Right lobe of liver (tissue), 4 donors: ENCODE measurements around the gene HNRNPC.

Source experiments
- POLR2A ChIP-seq: fragments of 450-650 bp; IDR thresholded peaks from one replicate; pipeline ENCODE4 v1.6.1; 2017; ENCODE audit warnings: antibody characterized with exemption, mild to moderate bottlenecking
- TF ChIP-seq, protein P1 (sequence below), 4 donors: fragments of 200-600 bp in 3 of 4; fragments of 450-650 bp in 1 of 4; IDR thresholded peaks; one replicate each; pipeline versions ENCODE4 v1.5.1 to v1.8.0; 2016 to 2022; ENCODE audit warnings: antibody characterized with exemption in 4 of 4, mild to moderate bottlenecking in 2 of 4
- donor health status: DM: no; HTN: no; CAD: no.
- donor health status: DM: no; HTN: no; CAD: no.
- donor health status: DM: no; HTN: yes; CAD: no.

DNA sequence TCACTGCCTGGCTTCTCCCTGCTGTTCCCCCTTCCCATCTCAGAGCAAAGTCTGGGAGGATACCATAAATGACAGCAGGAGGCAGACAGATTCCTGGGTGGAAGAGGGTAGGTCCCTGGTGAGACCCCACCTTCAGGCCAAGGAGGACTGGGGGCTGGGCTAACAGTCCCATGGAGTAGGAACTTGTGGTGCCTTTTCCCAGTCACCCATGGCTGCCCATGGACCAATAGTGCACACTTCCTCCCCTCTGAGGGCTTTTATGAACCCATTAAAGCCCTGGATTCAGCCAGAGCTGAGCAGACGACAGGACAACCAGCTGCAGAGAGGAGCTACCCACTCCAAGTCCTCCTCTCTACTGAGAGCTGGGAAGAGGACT lies 76.8 kb downstream of the HNRNPC start:
- TF ChIP-seq POLR2A: no peak
- TF ChIP-seq, protein P1, sequence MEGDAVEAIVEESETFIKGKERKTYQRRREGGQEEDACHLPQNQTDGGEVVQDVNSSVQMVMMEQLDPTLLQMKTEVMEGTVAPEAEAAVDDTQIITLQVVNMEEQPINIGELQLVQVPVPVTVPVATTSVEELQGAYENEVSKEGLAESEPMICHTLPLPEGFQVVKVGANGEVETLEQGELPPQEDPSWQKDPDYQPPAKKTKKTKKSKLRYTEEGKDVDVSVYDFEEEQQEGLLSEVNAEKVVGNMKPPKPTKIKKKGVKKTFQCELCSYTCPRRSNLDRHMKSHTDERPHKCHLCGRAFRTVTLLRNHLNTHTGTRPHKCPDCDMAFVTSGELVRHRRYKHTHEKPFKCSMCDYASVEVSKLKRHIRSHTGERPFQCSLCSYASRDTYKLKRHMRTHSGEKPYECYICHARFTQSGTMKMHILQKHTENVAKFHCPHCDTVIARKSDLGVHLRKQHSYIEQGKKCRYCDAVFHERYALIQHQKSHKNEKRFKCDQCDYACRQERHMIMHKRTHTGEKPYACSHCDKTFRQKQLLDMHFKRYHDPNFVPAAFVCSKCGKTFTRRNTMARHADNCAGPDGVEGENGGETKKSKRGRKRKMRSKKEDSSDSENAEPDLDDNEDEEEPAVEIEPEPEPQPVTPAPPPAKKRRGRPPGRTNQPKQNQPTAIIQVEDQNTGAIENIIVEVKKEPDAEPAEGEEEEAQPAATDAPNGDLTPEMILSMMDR (IDR thresholded peaks at IDR 0.05): no peak
